Measurements from ENCODE around the gene GP9.

GRCh38 chr3:129105862-129106261 lies 45.3 kb downstream of the GP9 start:
- no peak for TF ChIP-seq POLR2A (IDR thresholded peaks at IDR 0.05)
- TF ChIP-seq CTCF (IDR thresholded peaks at IDR 0.05) = no peak
- no peak for TF ChIP-seq EP300 (IDR thresholded peaks at IDR 0.05)

Data from suprapubic skin (tissue), 3 donors.